PC-3 (cell line): Measurements from ENCODE around the gene CREBBP. TPM values are rescaled to one million over a fixed set of nuclear protein-coding genes. Genes with fewer than 3 reads are reported as not detected.

Source experiments
- ATAC-seq: fragments of 200-7000 bp; cut with Tn5 transposase; 2 replicates; pipeline ENCODE4 v1.9.1; 2020; ENCODE audit warnings: mild to moderate bottlenecking, moderate library complexity
- BruUV-seq: library from RNA; stranded (reverse); fragments of 400-500 nt; replicated peaks from 2 replicates; lab custom pipeline; 2021; lab: Mats Ljungman, UMichigan
- CTCF ChIA-PET: fragments of 300-600 bp; sonication (Branson Sonifier 250); formaldehyde crosslinking; loops from one replicate; lab custom pipeline; 2022; ENCODE audit warnings: antibody characterized with exemption; lab: Charles Lee
- POLR2A ChIA-PET: fragments of 300-600 bp; sonication (Branson Sonifier 250); formaldehyde crosslinking; loops from one replicate; lab custom pipeline; 2022; ENCODE audit warnings: antibody characterized with exemption; ENCODE audit not compliant: unreplicated experiment; lab: Charles Lee
- DNase-seq: peaks from one replicate; pipeline ENCODE4 v3.0.0-alpha.2; 2015
- H2AFZ ChIP-seq: fragments of 300-600 bp; sonication (generic); 2 replicates; pipeline ENCODE4 v1.6.0; 2016; ENCODE audit warnings: antibody characterized with exemption, low read length
- H3F3A ChIP-seq: fragments of 300-600 bp; sonication (generic); one replicate; pipeline ENCODE4 v1.6.0; 2017; ENCODE audit warnings: antibody characterized with exemption, low read length, control low read depth, mild to moderate bottlenecking; ENCODE audit not compliant: unreplicated experiment
- H3K27ac ChIP-seq: fragments of 300-600 bp; sonication (generic); 2 replicates; pipeline ENCODE4 v1.5.1; 2016; ENCODE audit warnings: mild to moderate bottlenecking, low read length
- H3K27me3 ChIP-seq: fragments of 300-600 bp; sonication (generic); 2 replicates; pipeline ENCODE4 v1.6.1; 2016; ENCODE audit warnings: low read length, mixed read lengths
- H3K36me3 ChIP-seq: fragments of 300-600 bp; sonication (generic); 2 replicates; pipeline ENCODE4 v1.6.1; 2016; ENCODE audit warnings: low read depth, mixed run types, low read length, mixed read lengths
- H3K4me1 ChIP-seq: fragments of 300-600 bp; sonication (generic); 2 replicates; pipeline ENCODE4 v1.5.1; 2016; ENCODE audit warnings: low read length; ENCODE audit not compliant: insufficient read depth
- H3K4me2 ChIP-seq: fragments of 300-600 bp; sonication (generic); 2 replicates; pipeline ENCODE4 v1.6.0; 2016; ENCODE audit warnings: low read length
- H3K4me3 ChIP-seq: fragments of 300-600 bp; sonication (generic); 2 replicates; pipeline ENCODE4 v1.5.1; 2016; ENCODE audit warnings: mild to moderate bottlenecking, low read length, mixed read lengths
- H3K79me2 ChIP-seq: fragments of 300-600 bp; sonication (generic); 2 replicates; pipeline ENCODE4 v1.6.1; 2017; ENCODE audit warnings: low read length, mixed read lengths
- H3K9ac ChIP-seq: fragments of 300-600 bp; sonication (generic); 2 replicates; pipeline ENCODE4 v1.6.0; 2016; ENCODE audit warnings: mild to moderate bottlenecking, low read length
- H3K9me2 ChIP-seq: fragments of 300-600 bp; sonication (generic); replicated peaks from 2 replicates; pipeline ENCODE4 v1.6.1; 2016; ENCODE audit warnings: mixed run types, low read length, mixed read lengths
- H3K9me3 ChIP-seq: fragments of 300-600 bp; sonication (generic); 2 replicates; pipeline ENCODE4 v1.6.1; 2016; ENCODE audit warnings: low read length, mixed read lengths
- H4K20me1 ChIP-seq: fragments of 300-600 bp; sonication (generic); 2 replicates; pipeline ENCODE4 v1.6.1; 2016; ENCODE audit warnings: low read length, mixed read lengths
- EZH2 ChIP-seq: fragments of 300-600 bp; sonication (generic); IDR thresholded peaks from one replicate; pipeline ENCODE4 v1.6.1; 2017; ENCODE audit warnings: antibody characterized with exemption, mild to moderate bottlenecking, low read length; ENCODE audit not compliant: unreplicated experiment
- EZH2phosphoT487 ChIP-seq: fragments of 300-600 bp; sonication (generic); IDR thresholded peaks from 2 replicates; pipeline ENCODE4 v1.6.1; 2018; ENCODE audit warnings: mild to moderate bottlenecking, antibody characterized with exemption, low read length, borderline replicate concordance
- intact Hi-C: fragments of 100-400 bp; cut with micrococcal nuclease; formaldehyde crosslinking; loops from 2 replicates; pipeline ENCODE4 v1.9.0; 2023
- total RNA-seq: library from RNA; depleted of rRNA; stranded (reverse); fragments of >200 nt; gene quantifications from 2 replicates; pipeline ENCODE4 v1.2.3, GENCODE V29; 2014
- TF ChIP-seq, protein P1 (sequence below): fragments of 300-600 bp; sonication (generic); conservative IDR thresholded peaks from 2 replicates; pipeline ENCODE4 v1.5.1; 2017; ENCODE audit warnings: antibody characterized with exemption, low read depth, mild to moderate bottlenecking, low read length

CREBBP gene
- total RNA-seq, 1 experiment from 2014 or later = 21.9 TPM

DNA sequence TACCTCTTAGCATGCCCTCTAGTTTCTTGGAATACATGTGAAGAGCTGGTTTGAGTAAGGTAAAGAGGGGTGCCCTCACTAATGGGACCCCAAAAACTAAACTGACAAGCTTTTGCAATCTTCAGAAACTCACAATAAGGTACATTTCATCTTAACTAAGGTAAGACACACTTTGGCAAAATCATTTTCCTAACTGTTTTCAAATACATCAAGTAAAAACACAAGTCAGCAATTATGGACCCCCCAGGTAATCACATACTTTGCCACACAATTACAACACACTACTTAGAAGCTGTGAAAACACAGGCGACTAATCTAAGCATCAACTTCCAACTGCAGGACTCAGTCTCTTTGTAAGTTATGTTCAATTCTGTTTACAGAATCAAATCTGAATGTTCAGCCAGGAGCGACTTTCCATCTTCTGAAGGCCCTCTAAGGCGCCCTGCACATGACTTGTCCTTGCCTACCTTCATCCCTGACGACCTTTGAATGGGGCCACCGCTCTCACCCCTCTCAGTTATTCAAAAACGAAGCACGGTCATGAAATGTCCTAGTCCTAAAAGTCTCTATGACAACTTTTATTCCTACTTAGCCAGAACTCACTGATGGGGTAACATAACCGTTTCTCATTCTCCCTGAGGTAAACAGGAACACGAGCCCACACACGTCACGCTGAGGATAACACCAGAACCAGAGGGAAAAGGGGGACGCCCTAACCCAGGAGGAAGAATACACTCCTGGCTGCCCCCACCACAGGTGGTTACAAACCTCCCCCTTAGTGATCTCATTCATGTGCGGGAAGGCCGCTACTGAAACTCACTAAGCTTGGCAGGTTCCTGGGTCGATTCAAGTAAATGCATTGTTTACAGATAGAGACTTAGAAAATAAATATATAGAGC lies 5.5 kb downstream of the CREBBP start:
- H3K9ac ChIP-seq = no peak overlapping the region
- no peaks in the 10 kb centered on the region for H3K9me3 ChIP-seq
- no peak overlapping the region for H3K4me3 ChIP-seq
- no peak for ATAC-seq
- H3F3A ChIP-seq = no peaks in the 10 kb centered on the region
- H3K27me3 ChIP-seq = no peaks in the 10 kb centered on the region
- no peak for DNase-seq
- H3K9me2 ChIP-seq = no peaks in the 10 kb centered on the region
- H3K4me2 ChIP-seq = no peak overlapping the region
- H3K4me1 ChIP-seq = peaks cover 36% of the 10 kb centered on the region
- no peak overlapping the region for H2AFZ ChIP-seq
- no peak overlapping the region for H3K27ac ChIP-seq
- ChIA-PET CTCF (no interaction called here), POLR2A (no interaction called here)
- H4K20me1 ChIP-seq = peaks cover 79% of the 10 kb centered on the region
- H3K36me3 ChIP-seq = no peaks in the 10 kb centered on the region
- intact Hi-C loops = loop anchor here (5.0 kb wide), 2 partner anchors 38 to 103 kb away; no protein-coding TSS in a partner anchor
- no peak for TF ChIP-seq EZH2phosphoT487
- no peak for TF ChIP-seq EZH2
- TF ChIP-seq, protein P1, sequence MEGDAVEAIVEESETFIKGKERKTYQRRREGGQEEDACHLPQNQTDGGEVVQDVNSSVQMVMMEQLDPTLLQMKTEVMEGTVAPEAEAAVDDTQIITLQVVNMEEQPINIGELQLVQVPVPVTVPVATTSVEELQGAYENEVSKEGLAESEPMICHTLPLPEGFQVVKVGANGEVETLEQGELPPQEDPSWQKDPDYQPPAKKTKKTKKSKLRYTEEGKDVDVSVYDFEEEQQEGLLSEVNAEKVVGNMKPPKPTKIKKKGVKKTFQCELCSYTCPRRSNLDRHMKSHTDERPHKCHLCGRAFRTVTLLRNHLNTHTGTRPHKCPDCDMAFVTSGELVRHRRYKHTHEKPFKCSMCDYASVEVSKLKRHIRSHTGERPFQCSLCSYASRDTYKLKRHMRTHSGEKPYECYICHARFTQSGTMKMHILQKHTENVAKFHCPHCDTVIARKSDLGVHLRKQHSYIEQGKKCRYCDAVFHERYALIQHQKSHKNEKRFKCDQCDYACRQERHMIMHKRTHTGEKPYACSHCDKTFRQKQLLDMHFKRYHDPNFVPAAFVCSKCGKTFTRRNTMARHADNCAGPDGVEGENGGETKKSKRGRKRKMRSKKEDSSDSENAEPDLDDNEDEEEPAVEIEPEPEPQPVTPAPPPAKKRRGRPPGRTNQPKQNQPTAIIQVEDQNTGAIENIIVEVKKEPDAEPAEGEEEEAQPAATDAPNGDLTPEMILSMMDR = no peak
- peaks cover 98% of the 10 kb centered on the region for H3K79me2 ChIP-seq
- no TSS peak for BruUV-seq

DNA sequence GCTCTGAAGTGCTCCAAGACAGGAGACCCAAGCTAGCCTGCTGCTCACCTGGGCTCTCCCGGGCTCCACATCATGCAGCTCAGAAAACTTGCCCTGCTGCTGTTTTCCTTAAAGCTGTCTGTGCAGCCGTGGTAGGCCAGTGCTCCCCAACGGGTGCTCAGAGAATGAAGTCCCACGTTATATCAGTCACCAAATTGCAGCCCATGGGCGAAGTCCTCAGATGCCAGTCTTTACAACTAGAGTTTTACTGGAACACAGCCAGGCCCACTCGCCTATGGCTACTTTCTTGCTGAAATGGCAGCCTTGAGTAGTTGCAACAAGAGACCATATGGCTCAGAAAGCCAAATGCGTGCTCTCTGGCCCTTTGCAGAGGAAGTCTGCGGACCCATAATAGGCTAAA lies 6.3 kb downstream of the CREBBP start:
- peaks cover 100% of the 10 kb centered on the region for H3K79me2 ChIP-seq
- TF ChIP-seq EZH2phosphoT487 = no peak
- TF ChIP-seq, protein P1 = no peak
- no peak for TF ChIP-seq EZH2
- no peak overlapping the region for H3K9ac ChIP-seq
- CTCF ChIA-PET = no interaction called here
- H3K4me2 ChIP-seq = no peak overlapping the region
- H3K9me2 ChIP-seq = no peaks in the 10 kb centered on the region
- POLR2A ChIA-PET = no interaction called here
- no peak overlapping the region for H3K4me3 ChIP-seq
- H3F3A ChIP-seq = no peaks in the 10 kb centered on the region
- intact Hi-C loops = loop anchor here (5.0 kb wide), 1 partner anchor 102 kb away; no protein-coding TSS in a partner anchor
- H3K27me3 ChIP-seq = no peaks in the 10 kb centered on the region
- H2AFZ ChIP-seq = no peak overlapping the region
- H3K27ac ChIP-seq = no peak overlapping the region
- ATAC-seq (no peak), DNase-seq (no peak)
- no peaks in the 10 kb centered on the region for H3K36me3 ChIP-seq
- peaks cover 86% of the 10 kb centered on the region for H4K20me1 ChIP-seq
- no peaks in the 10 kb centered on the region for H3K9me3 ChIP-seq
- peaks cover 36% of the 10 kb centered on the region for H3K4me1 ChIP-seq
- no TSS peak for BruUV-seq
